ENCODE measurements around the gene CLRN1.

GRCh38 chr3:150996731-150997130, 24.2 kb upstream of the CLRN1 start:
- no peak for TF ChIP-seq ZNF274 (IDR thresholded peaks at IDR 0.05; ENCODE audit: low read depth, low read length)
- no peak for TF ChIP-seq SUZ12 (IDR thresholded peaks at IDR 0.05; ENCODE audit: extremely low read depth, insufficient read depth, insufficient read length)
- no peak for TF ChIP-seq YY1 (IDR thresholded peaks at IDR 0.05; ENCODE audit: insufficient read depth, insufficient read length)

Measured in NT2/D1 (cell line).